H1 (cell line): ENCODE results near the gene DDR2. TPM values are rescaled to one million over a fixed set of nuclear protein-coding genes. Genes with fewer than 3 reads are reported as not detected.
A peak's percentile ranks its signal among the peaks of the same experiment; 100 is the strongest.
"Not testable (repeated sequence)": the region's sequence is repeated elsewhere in the genome, so short reads cannot be mapped to it uniquely, and the experiment has no call there.

Experiments
- CTCF ChIA-PET: fragments of 300-600 bp; sonication (Branson Sonifier 250); formaldehyde crosslinking; loops from one replicate; lab custom pipeline; 2021; ENCODE audit not compliant: partially characterized antibody; lab: Charles Lee
- POLR2A ChIA-PET: fragments of 300-600 bp; sonication (Branson Sonifier 250); formaldehyde crosslinking; loops from one replicate; lab custom pipeline; 2021; ENCODE audit warnings: inconsistent platforms; ENCODE audit not compliant: partially characterized antibody; lab: Charles Lee
- DNase-seq, 2 experiments: peaks; one replicate each; pipeline versions ENCODE4 v3.0.0 to v3.0.0-alpha.2; 2010 to 2022; ENCODE audit warnings: low spot score in 2 of 2, low read depth in 1 of 2, mixed read lengths in 1 of 2
- FAIRE-seq: peaks from 2 replicates; lab custom pipeline; 2011; peaks lifted over from hg19 to GRCh38; lab: Jason Lieb, UNC
- H2AFZ ChIP-seq: 2 replicates; pipeline ENCODE4 v1.8.1; 2012; ENCODE audit warnings: low read length, inconsistent platforms
- H2AK5ac ChIP-seq: 2 replicates; pipeline ENCODE4 v1.6.1; 2013; ENCODE audit warnings: low read depth, low read length
- H2BK120ac ChIP-seq: replicated peaks from 2 replicates; pipeline ENCODE3; 2013; ENCODE audit warnings: low read depth, low read length, inconsistent platforms
- H2BK12ac ChIP-seq: 2 replicates; pipeline ENCODE4 v1.6.1; 2013; ENCODE audit warnings: low read depth, low read length
- H2BK15ac ChIP-seq: 2 replicates; pipeline ENCODE4 v1.6.1; 2013; ENCODE audit warnings: low read length
- H2BK20ac ChIP-seq: 2 replicates; pipeline ENCODE4 v1.6.1; 2013; ENCODE audit warnings: low read length
- H2BK5ac ChIP-seq: 2 replicates; pipeline ENCODE4 v1.6.1; 2013; ENCODE audit warnings: low read depth, low read length
- H3K14ac ChIP-seq: 2 replicates; pipeline ENCODE4 v1.6.1; 2013; ENCODE audit warnings: inconsistent platforms; ENCODE audit not compliant: insufficient read length
- H3K18ac ChIP-seq: 2 replicates; pipeline ENCODE4 v1.6.1; 2013; ENCODE audit warnings: low read length; ENCODE audit errors: extremely low read depth
- H3K23ac ChIP-seq: 2 replicates; pipeline ENCODE4 v1.6.1; 2013; ENCODE audit warnings: inconsistent platforms; ENCODE audit not compliant: insufficient read length
- H3K23me2 ChIP-seq: 2 replicates; pipeline ENCODE4 v1.6.1; 2013; ENCODE audit warnings: low read depth, low read length
- H3K27ac ChIP-seq: 2 replicates; pipeline ENCODE4 v1.6.1; 2011; ENCODE audit warnings: low read depth, low read length, inconsistent platforms
- H3K27me3 ChIP-seq, 4 experiments: replicated peaks in 1 of 4; 1 replicate in 1 of 4; 2 replicates in 3 of 4; pipeline versions ENCODE4 v1.6.1 to v1.8.1; 2011 to 2013; ENCODE audit warnings: low read length in 3 of 4, mild to moderate bottlenecking in 3 of 4, inconsistent platforms in 2 of 4, mixed read lengths in 2 of 4, moderate library complexity in 1 of 4; ENCODE audit not compliant: control insufficient read depth in 3 of 4, insufficient read depth in 3 of 4; ENCODE audit errors: extremely low read depth in 1 of 4
- H3K36me3 ChIP-seq, 4 experiments: 2 replicates each; pipeline versions ENCODE4 v1.6.1 to v1.8.1; 2011 to 2013; ENCODE audit warnings: mild to moderate bottlenecking in 4 of 4, low read length in 3 of 4, moderate library complexity in 2 of 4, control low read depth in 1 of 4, inconsistent platforms in 1 of 4; ENCODE audit not compliant: insufficient read depth in 4 of 4, control insufficient read depth in 2 of 4
- H3K4ac ChIP-seq: replicated peaks from 2 replicates; pipeline ENCODE3; 2013; ENCODE audit warnings: low read length, low read depth, mixed read lengths, inconsistent platforms; ENCODE audit not compliant: insufficient read length
- H3K4me1 ChIP-seq, 4 experiments: replicated peaks in 1 of 4; 1 replicate in 1 of 4; 2 replicates in 3 of 4; pipeline versions ENCODE4 v1.6.1 to v1.8.1; 2011 to 2013; ENCODE audit warnings: low read length in 3 of 4, inconsistent platforms in 2 of 4, mixed read lengths in 1 of 4; ENCODE audit not compliant: insufficient read depth in 4 of 4, control insufficient read depth in 3 of 4
- H3K4me2 ChIP-seq, 2 experiments: 2 replicates each; pipeline versions ENCODE4 v1.6.1 to v1.8.1; 2011 to 2013; ENCODE audit warnings: low read depth in 2 of 2, low read length in 2 of 2, control low read depth in 1 of 2, inconsistent platforms in 1 of 2, mild to moderate bottlenecking in 1 of 2; ENCODE audit not compliant: insufficient read depth in 1 of 2
- H3K4me3 ChIP-seq, 4 experiments: fragments of 200-600, 300-600 bp in 1 of 4; sonication (generic), shearing (Covaris generic), sonication (Bioruptor Twin) in 1 of 4; 2 replicates each; pipeline versions ENCODE4 v1.5.1 to v1.8.1; 2011 to 2016; ENCODE audit warnings: low read length in 4 of 4, low read depth in 3 of 4, control low read depth in 2 of 4, inconsistent platforms in 2 of 4, mild to moderate bottlenecking in 2 of 4, mixed read lengths in 1 of 4, moderate library complexity in 1 of 4; ENCODE audit not compliant: insufficient read depth in 2 of 4; ENCODE audit errors: extremely low read depth in 1 of 4
- H3K56ac ChIP-seq: replicated peaks from 2 replicates; pipeline ENCODE3; 2013; ENCODE audit warnings: low read depth, mild to moderate bottlenecking, mixed read lengths, low read length, inconsistent platforms; ENCODE audit not compliant: insufficient read length
- H3K79me1 ChIP-seq: 2 replicates; pipeline ENCODE4 v1.6.1; 2013; ENCODE audit warnings: low read depth, low read length, control low read depth
- H3K79me2 ChIP-seq, 2 experiments: 2 replicates each; pipeline versions ENCODE4 v1.6.1 to v1.8.1; 2012 to 2013; ENCODE audit warnings: low read length in 2 of 2, mild to moderate bottlenecking in 2 of 2, inconsistent platforms in 1 of 2; ENCODE audit not compliant: insufficient read depth in 2 of 2, control insufficient read depth in 1 of 2
- H3K9ac ChIP-seq, 4 experiments: replicated peaks in 1 of 4; 1 replicate in 1 of 4; 2 replicates in 3 of 4; pipeline versions ENCODE4 v1.6.1 to v1.8.1; 2011 to 2013; ENCODE audit warnings: low read depth in 3 of 4, low read length in 3 of 4, control low read depth in 2 of 4, mild to moderate bottlenecking in 2 of 4, moderate library complexity in 2 of 4, inconsistent platforms in 1 of 4; ENCODE audit errors: extremely low read depth in 1 of 4
- H3K9me3 ChIP-seq, 2 experiments: 2 replicates each; pipeline versions ENCODE4 v1.6.1 to v1.8.1; 2012 to 2013; ENCODE audit warnings: mild to moderate bottlenecking in 2 of 2, moderate library complexity in 2 of 2, control low read depth in 1 of 2, inconsistent platforms in 1 of 2, low read depth in 1 of 2, low read length in 1 of 2, mixed read lengths in 1 of 2; ENCODE audit not compliant: insufficient read depth in 2 of 2
- H4K20me1 ChIP-seq, 2 experiments: replicated peaks in 1 of 2; 2 replicates each; pipeline versions ENCODE3 to v1.8.1; 2011 to 2013; ENCODE audit warnings: inconsistent platforms in 2 of 2, low read length in 2 of 2, mild to moderate bottlenecking in 1 of 2; ENCODE audit not compliant: insufficient read depth in 2 of 2, control insufficient read depth in 1 of 2
- H4K5ac ChIP-seq: 2 replicates; pipeline ENCODE4 v1.6.1; 2013; ENCODE audit warnings: low read length, low read depth, mixed read lengths, inconsistent platforms; ENCODE audit not compliant: insufficient read length
- H4K8ac ChIP-seq: 2 replicates; pipeline ENCODE4 v1.8.0; 2013; ENCODE audit warnings: mild to moderate bottlenecking, moderate library complexity, low read length, inconsistent platforms; ENCODE audit not compliant: insufficient read depth; ENCODE audit errors: extremely low read depth
- H4K91ac ChIP-seq: replicated peaks from 2 replicates; pipeline ENCODE3; 2013; ENCODE audit warnings: low read length, mixed read lengths, inconsistent platforms; ENCODE audit not compliant: insufficient read length
- RBBP5 ChIP-seq: IDR thresholded peaks from 2 replicates; pipeline ENCODE4 v1.7.1; 2012; ENCODE audit warnings: low read depth, mild to moderate bottlenecking, inconsistent platforms, low read length, moderate library complexity, borderline replicate concordance
- SP1 ChIP-seq: IDR thresholded peaks from 2 replicates; pipeline ENCODE4 v1.6.1; 2011; ENCODE audit warnings: low read depth, low read length
- WGBS, 2 experiments: shearing (Covaris generic) in 1 of 2; methylation state at CpG; one replicate each; pipeline versions ENCODE4 v1.1.6 to v1.1.7; 2013 to 2015; ENCODE audit warnings: low lambda C conversion rate in 2 of 2, mixed read lengths in 2 of 2, inconsistent platforms in 1 of 2, low coverage in 1 of 2, missing lambda C conversion rate in 1 of 2; ENCODE audit not compliant: insufficient replicate concordance in 2 of 2, insufficient coverage in 1 of 2, insufficient read length in 1 of 2; ENCODE audit errors: extremely low coverage in 1 of 2, missing lambda C conversion rate in 1 of 2; 5-methylcytosine and 5-hydroxymethylcytosine counted together
- polyA plus RNA-seq, 7 experiments: library from polyadenylated mRNA; depleted of rRNA in 3 of 7; stranded (reverse) in 5 of 7; unstranded in 2 of 7; fragments of >200 nt in 5 of 7; fragments of 200-250 nt in 2 of 7; gene quantifications; 1 replicate in 5 of 7; 2 replicates in 1 of 7; 4 replicates in 1 of 7; pipeline versions ENCODE4 v1.2.1 to v1.2.3, GENCODE V29; 2011 to 2013; ENCODE audit warnings: missing spikeins in 2 of 7, mixed read lengths in 2 of 7
- total RNA-seq: library from RNA; stranded (reverse); fragmentation: NEBNext Ultra II Directional; extraction: Animal tissue kit (Norgen Biotek cat#: 25700); gene quantifications from 2 replicates; pipeline ENCODE4 v1.2.1, GENCODE V29; 2021

Gene DDR2
- total and polyA plus RNA-seq, 2 of the 8 experiments (the other 6 are each of a cell fraction or from before 2014, with no cell fraction given): 1.00 to 2.1 TPM

DNA sequence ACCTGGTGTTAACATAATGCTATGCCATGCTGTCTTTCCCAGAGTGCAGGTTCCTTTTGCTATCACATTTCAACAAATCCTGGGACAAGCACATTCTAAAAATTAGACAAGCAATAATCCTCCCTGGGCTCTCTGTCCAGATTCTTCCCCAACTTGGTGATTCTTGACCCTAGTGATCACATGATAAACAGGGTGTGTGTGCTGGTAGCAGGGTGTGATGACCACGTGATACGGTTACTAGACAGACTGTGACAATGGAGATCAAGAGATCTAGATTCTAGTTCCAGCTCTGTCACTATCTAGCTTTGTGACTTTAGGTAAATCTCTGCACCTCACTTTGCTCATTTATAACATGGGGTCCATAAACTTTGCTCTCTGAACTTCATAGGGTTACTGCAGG, 96.3 kb downstream of the DDR2 start:
- H3K23me2 ChIP-seq: no peaks in the 10 kb centered on the region
- no peak overlapping the region for H3K4ac ChIP-seq
- FAIRE-seq: no peak
- H3K4me2 ChIP-seq: no peak overlapping the region
- H2BK15ac ChIP-seq: no peak overlapping the region
- no peaks in the 10 kb centered on the region for H4K20me1 ChIP-seq
- H3K56ac ChIP-seq: no peak overlapping the region
- POLR2A ChIA-PET: no interaction called here
- H2AK5ac ChIP-seq: no peak overlapping the region
- WGBS, 2 experiments: 91% methylated on average over 2 of the region's 2 CpGs; no CpG with 5 or more reads in 1 of the 2 experiments
- no peak overlapping the region for H2AFZ ChIP-seq
- no peak overlapping the region for H2BK120ac ChIP-seq
- TF ChIP-seq SP1: no peak
- TF ChIP-seq RBBP5: no peak
- DNase-seq: no peak
- H3K79me2 ChIP-seq: no peaks in the 10 kb centered on the region
- CTCF ChIA-PET: no interaction called here
- H4K5ac ChIP-seq: no peak overlapping the region
- H3K4me3 ChIP-seq: no peak overlapping the region
- H3K23ac ChIP-seq: no peak overlapping the region
- no peak overlapping the region for H3K14ac ChIP-seq
- H3K18ac ChIP-seq: no peak overlapping the region
- no peak overlapping the region for H2BK20ac ChIP-seq
- no peak overlapping the region for H2BK5ac ChIP-seq
- no peaks in the 10 kb centered on the region for H3K36me3 ChIP-seq
- H3K27ac ChIP-seq: no peak overlapping the region
- H3K27me3 ChIP-seq: no peaks in the 10 kb centered on the region
- no peak overlapping the region for H4K91ac ChIP-seq
- no peak overlapping the region for H4K8ac ChIP-seq
- no peak overlapping the region for H2BK12ac ChIP-seq
- H3K9me3 ChIP-seq: no peaks in the 10 kb centered on the region
- no peaks in the 10 kb centered on the region for H3K4me1 ChIP-seq
- H3K79me1 ChIP-seq: no peaks in the 10 kb centered on the region
- no peak overlapping the region for H3K9ac ChIP-seq

DNA sequence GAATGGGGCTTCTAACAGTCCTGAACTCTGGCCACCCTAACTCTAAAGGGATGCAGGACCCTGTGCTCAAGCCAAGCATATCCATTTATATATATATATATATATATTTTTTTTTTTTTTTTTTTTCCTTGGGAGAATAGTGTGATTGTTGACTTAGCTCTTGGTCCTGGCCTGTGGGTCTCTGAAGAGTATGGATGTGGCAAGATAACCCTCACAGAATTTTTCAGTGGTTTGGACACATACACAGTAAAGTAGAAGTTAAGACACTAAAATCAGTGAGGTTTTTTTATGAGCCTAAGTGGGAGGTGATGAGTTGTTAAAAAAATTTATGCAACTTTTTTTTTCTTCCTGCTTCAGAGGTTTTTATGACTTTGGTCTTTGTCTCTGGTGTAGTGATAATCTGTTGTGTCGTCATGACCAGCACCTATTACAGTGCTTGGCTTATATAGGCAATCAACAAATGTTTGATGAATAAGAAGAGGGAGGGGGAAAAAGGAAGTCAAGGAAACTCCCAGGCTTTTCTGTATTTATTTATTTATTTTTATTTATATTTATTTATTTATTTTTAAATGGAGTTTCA, 97.0 kb downstream of the DDR2 start:
- H4K5ac ChIP-seq, H3K9ac ChIP-seq, H3K27me3 ChIP-seq, H3K18ac ChIP-seq, H3K4ac ChIP-seq, H2AFZ ChIP-seq, H3K27ac ChIP-seq, H2BK12ac ChIP-seq, H2BK15ac ChIP-seq, H4K8ac ChIP-seq, H4K20me1 ChIP-seq, H3K9me3 ChIP-seq, H3K4me2 ChIP-seq, DNase-seq, H3K4me1 ChIP-seq, H4K91ac ChIP-seq, H3K79me2 ChIP-seq, H3K4me3 ChIP-seq, H3K23ac ChIP-seq, POLR2A ChIA-PET, H3K56ac ChIP-seq, H2BK5ac ChIP-seq, H3K14ac ChIP-seq, H3K79me1 ChIP-seq, H2AK5ac ChIP-seq, H3K23me2 ChIP-seq, H2BK20ac ChIP-seq, H2BK120ac ChIP-seq, H3K36me3 ChIP-seq: not testable (repeated sequence)
- peak; percentile 84 for FAIRE-seq
- no CpG with 5 or more reads among the region's 1 CpG for WGBS, 2 experiments
- CTCF ChIA-PET: interaction anchor here (1.1 kb wide), 1 partner anchor 99 kb away, joined by 3 read pairs; no protein-coding TSS in a partner anchor
